ENCODE measurements around the gene CLCN3.

- TF ChIP-seq CTCF (IDR thresholded peaks at IDR 0.05; ENCODE audit: low read depth, low read length) = no peak
- TF ChIP-seq POLR2A (IDR thresholded peaks at IDR 0.05; ENCODE audit: extremely low read depth, insufficient read length) = no peak
Observed at GRCh38 chr4:169745291-169745690, 124.9 kb downstream of the CLCN3 start.

All from NB4 (cell line).